Ovary (tissue), 3 donors: Measurements from ENCODE around the gene NT5C1A.

Source experiments
- CTCF ChIP-seq, 3 donors: fragments of 450-650 bp in 2 of 3; fragments of 200-600 bp in 1 of 3; IDR thresholded peaks; one replicate each; pipeline versions ENCODE4 v1.5.1 to v1.8.0; 2016 to 2022; ENCODE audit warnings: antibody characterized with exemption in 3 of 3, mild to moderate bottlenecking in 1 of 3
- POLR2A ChIP-seq: fragments of 450-650 bp; IDR thresholded peaks from one replicate; pipeline ENCODE4 v1.6.1; 2017; ENCODE audit warnings: antibody characterized with exemption, mild to moderate bottlenecking, moderate library complexity
- donor health status: DM: no; HTN: no; CAD: no.

- TF ChIP-seq CTCF (IDR thresholded peaks at IDR 0.05), result no peak
- no peak for TF ChIP-seq POLR2A
Observed at GRCh38 chr1:39615086-39615673, 56.7 kb downstream of the NT5C1A start.
